ENCODE results near the gene NRXN3.

Gene NRXN3

GRCh38 chr14:79878785-79879184 lies 1708.6 kb downstream of the NRXN3 start:
- TF ChIP-seq CTCF (IDR thresholded peaks at IDR 0.05; ENCODE audit: low read depth, low read length), result no peak
- DNase-seq (ENCODE audit: extremely low read depth, low read depth), result no peak

- no peak for DNase-seq (ENCODE audit: extremely low read depth, low read depth)
Observed at GRCh38 chr14:79881299-79881698, 1711.1 kb downstream of the NRXN3 start.

GRCh38 chr14:79890527-79890926 lies 1720.4 kb downstream of the NRXN3 start:
- TF ChIP-seq CTCF (IDR thresholded peaks at IDR 0.05; ENCODE audit: low read depth, low read length), result no peak
- no peak for DNase-seq (ENCODE audit: extremely low read depth, low read depth)

More at GRCh38 chr14:79881299-79881698, 1711.1 kb downstream of the NRXN3 start:
- no peak for TF ChIP-seq CTCF (IDR thresholded peaks at IDR 0.05; ENCODE audit: low read depth, low read length)

- no peak for TF ChIP-seq CTCF (IDR thresholded peaks at IDR 0.05; ENCODE audit: low read depth, low read length)
- DNase-seq (ENCODE audit: extremely low read depth, low read depth), result no peak
Observed at GRCh38 chr14:79896009-79896408, 1725.8 kb downstream of the NRXN3 start.

GRCh38 chr14:79899610-79900009 lies 1729.4 kb downstream of the NRXN3 start:
- no peak for TF ChIP-seq CTCF (IDR thresholded peaks at IDR 0.05; ENCODE audit: low read depth, low read length)
- no peak for DNase-seq (ENCODE audit: extremely low read depth, low read depth)

GRCh38 chr14:79904497-79904896 lies 1734.3 kb downstream of the NRXN3 start:
- TF ChIP-seq CTCF (IDR thresholded peaks at IDR 0.05; ENCODE audit: low read depth, low read length), result no peak
- DNase-seq (ENCODE audit: extremely low read depth, low read depth), result no peak

- no peak for TF ChIP-seq CTCF (IDR thresholded peaks at IDR 0.05; ENCODE audit: low read depth, low read length)
- DNase-seq (ENCODE audit: extremely low read depth, low read depth), result no peak
Observed at GRCh38 chr14:79906994-79907393, 1736.8 kb downstream of the NRXN3 start.
